ENCODE measurements around the gene GP1BB.

GP1BB gene

GRCh38 chr22:19700790-19701419, 22.4 kb upstream of the GP1BB start:
- Histone ChIP-seq H3K27ac (no peak overlapping the region), H3K27me3 (peaks cover 0 to 13% of the 10 kb centered on the region in 2 donors), H3K4me1 (no peaks in the 10 kb centered on the region), H3K4me3 (no peak overlapping the region), H3K9me3 (no peaks in the 10 kb centered on the region), H3K36me3 (no peaks in the 10 kb centered on the region)
- no peak for DNase-seq
- intact Hi-C loops (cut with DNase I; ENCODE audit: low total_unique reads): no loop called here
- no peak for TF ChIP-seq CTCF (IDR thresholded peaks at IDR 0.05)

GRCh38 chr22:19701420-19702145, 21.8 kb upstream of the GP1BB start:
- intact Hi-C loops (cut with DNase I; ENCODE audit: low total_unique reads): no loop called here
- Histone ChIP-seq H3K27ac (no peak overlapping the region), H3K27me3 (peaks cover 0 to 11% of the 10 kb centered on the region in 2 donors), H3K4me1 (no peaks in the 10 kb centered on the region), H3K9me3 (no peaks in the 10 kb centered on the region), H3K36me3 (no peaks in the 10 kb centered on the region), H3K4me3 (no peak overlapping the region)
- DNase-seq: peak in 1 of 2 donors; percentile 7
- TF ChIP-seq CTCF (IDR thresholded peaks at IDR 0.05): no peak

- intact Hi-C loops (cut with DNase I; ENCODE audit: low total_unique reads): no loop called here
- no peaks in the 10 kb centered on the region for H3K9me3 ChIP-seq
- TF ChIP-seq CTCF (IDR thresholded peaks at IDR 0.05): no peak
- no peak overlapping the region for H3K4me3 ChIP-seq
- H3K4me1 ChIP-seq: no peaks in the 10 kb centered on the region
- DNase-seq: peak; percentile 17 to 57
- H3K27me3 ChIP-seq: peaks cover 0 to 26% of the 10 kb centered on the region in 2 donors
- no peaks in the 10 kb centered on the region for H3K36me3 ChIP-seq
- H3K27ac ChIP-seq: no peak overlapping the region
Observed at GRCh38 chr22:19703869-19704268, 19.5 kb upstream of the GP1BB start.

- intact Hi-C loops (cut with DNase I; ENCODE audit: low total_unique reads): no loop called here
- Histone ChIP-seq H3K36me3 (no peaks in the 10 kb centered on the region), H3K4me3 (no peak overlapping the region), H3K27ac (no peak overlapping the region), H3K27me3 (peaks cover 0 to 26% of the 10 kb centered on the region in 2 donors), H3K9me3 (no peaks in the 10 kb centered on the region), H3K4me1 (peaks cover 0 to 2% (median 0%) of the 10 kb centered on the region in 4 donors)
- TF ChIP-seq CTCF (IDR thresholded peaks at IDR 0.05): no peak
- DNase-seq: peak in 1 of 2 donors; percentile 5
Observed at GRCh38 chr22:19704355-19705015, 18.9 kb upstream of the GP1BB start.

- Histone ChIP-seq H3K4me3 (no peak overlapping the region), H3K27me3 (peaks cover 0 to 26% of the 10 kb centered on the region in 2 donors), H3K9me3 (no peaks in the 10 kb centered on the region), H3K27ac (no peak overlapping the region), H3K4me1 (peaks cover 0 to 2% (median 0%) of the 10 kb centered on the region in 4 donors), H3K36me3 (no peaks in the 10 kb centered on the region)
- TF ChIP-seq CTCF (IDR thresholded peaks at IDR 0.05): no peak
- peak; percentile 8 to 51 for DNase-seq
- intact Hi-C loops (cut with DNase I; ENCODE audit: low total_unique reads): no loop called here
Observed at GRCh38 chr22:19705181-19705934, 18.0 kb upstream of the GP1BB start.
